Vagina (tissue), 2 donors: Measurements from ENCODE around the gene ARMH1. TPM values are rescaled to one million over a fixed set of nuclear protein-coding genes. Genes with fewer than 3 reads are reported as not detected.
"Not testable (repeated sequence)": the region's sequence is repeated elsewhere in the genome, so short reads cannot be mapped to it uniquely, and the experiment has no call there.

Experiments
- DNase-seq, 2 donors: peaks; one replicate each; pipeline ENCODE4 v3.0.0-alpha.2; 2017; ENCODE audit errors: extremely low spot score in 2 of 2
- H3K27ac ChIP-seq: fragments of 200-600 bp; sonication (generic); one replicate; pipeline ENCODE4 v1.5.1; 2019
- H3K27me3 ChIP-seq: fragments of 200-600 bp; sonication (generic); one replicate; pipeline ENCODE4 v1.5.1; 2019
- H3K36me3 ChIP-seq, 2 donors: fragments of 200-600 bp; sonication (generic); one replicate each; pipeline ENCODE4 v1.5.1; 2017 to 2019
- H3K4me1 ChIP-seq: fragments of 200-600 bp; sonication (generic); one replicate; pipeline ENCODE4 v1.5.1; 2019
- H3K4me3 ChIP-seq, 2 donors: fragments of 200-600 bp; sonication (generic); 1 replicate in 1 of 2; 2 replicates in 1 of 2; pipeline ENCODE4 v1.5.1; 2016 to 2019
- H3K9me3 ChIP-seq: fragments of 200-600 bp; sonication (generic); one replicate; pipeline ENCODE4 v1.5.1; 2019
- POLR2A ChIP-seq, 2 donors: fragments of 450-650 bp; IDR thresholded peaks; one replicate each; pipeline ENCODE4 v1.6.1; 2017; ENCODE audit warnings: antibody characterized with exemption in 2 of 2, mild to moderate bottlenecking in 2 of 2, moderate library complexity in 2 of 2
- POLR2AphosphoS5 ChIP-seq, 2 donors: sonication (generic); formaldehyde crosslinking; IDR thresholded peaks; one replicate each; pipeline ENCODE4 v1.9.0; 2017; ENCODE audit warnings: antibody characterized with exemption in 2 of 2, mild to moderate bottlenecking in 2 of 2, low read depth in 1 of 2; ENCODE audit not compliant: insufficient read depth in 1 of 2
- intact Hi-C: fragments of 100-400 bp; cut with DNase I; formaldehyde crosslinking; loops from one replicate; pipeline ENCODE4 v1.15.1; 2023
- total RNA-seq: library from RNA; depleted of rRNA; stranded (reverse); fragments of >200 nt; gene quantifications from one replicate; pipeline ENCODE4 v1.2.3, GENCODE V29; 2016
- TF ChIP-seq, protein P1 (sequence below), 3 experiments: fragments of 450-650 bp in 2 of 3; fragments of 200-600 bp in 1 of 3; sonication (generic) in 1 of 3; IDR thresholded peaks; one replicate each; pipeline ENCODE4 v1.5.1; 2017 to 2019; ENCODE audit warnings: antibody characterized with exemption in 3 of 3, mild to moderate bottlenecking in 2 of 3, moderate library complexity in 2 of 3

Gene ARMH1
- total RNA-seq, 1 donor from 2014 or later, result not detected

DNA sequence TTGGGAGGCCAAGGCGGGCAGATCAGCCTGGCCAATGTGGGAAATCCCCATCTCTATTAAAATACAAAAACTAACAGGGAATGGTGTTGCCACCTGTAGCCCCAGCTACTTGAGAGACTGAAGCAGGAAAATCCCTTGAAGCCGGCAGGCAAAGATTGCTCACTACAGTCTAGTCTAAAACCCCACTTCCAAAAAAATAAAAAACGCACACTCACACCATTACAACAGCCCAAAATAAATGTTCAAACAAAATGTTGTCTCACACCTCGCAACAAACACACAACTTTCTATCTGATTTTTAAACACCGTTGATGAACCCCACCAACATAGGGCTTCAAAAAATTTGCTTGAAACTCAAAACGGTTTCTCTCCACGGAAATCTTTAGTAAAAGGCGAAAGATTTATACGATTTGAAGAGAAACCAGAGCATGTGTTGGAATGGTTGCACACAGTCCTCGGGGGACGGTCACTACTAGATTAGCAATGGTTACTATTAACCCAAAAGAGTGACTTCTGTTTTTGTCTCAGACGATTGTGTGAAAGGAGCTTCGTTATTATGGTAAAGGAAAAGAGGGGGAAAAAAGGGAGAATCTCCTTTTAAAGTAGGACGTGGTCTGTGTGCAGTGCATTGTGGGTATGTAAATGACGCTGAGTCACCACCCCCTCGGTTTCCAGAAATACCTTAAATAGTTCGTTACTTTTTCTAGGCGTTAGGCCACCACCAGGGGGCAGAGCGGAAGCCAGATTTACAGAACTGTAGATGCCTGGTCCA lies 56.4 kb downstream of the ARMH1 start, which contains the start of gene RNU5D-1:
TSS of gene RNU5D-1 (minus strand) at position 430 of the 772 bp plus-strand sequence.
- intact Hi-C loops, result no loop called here

DNA sequence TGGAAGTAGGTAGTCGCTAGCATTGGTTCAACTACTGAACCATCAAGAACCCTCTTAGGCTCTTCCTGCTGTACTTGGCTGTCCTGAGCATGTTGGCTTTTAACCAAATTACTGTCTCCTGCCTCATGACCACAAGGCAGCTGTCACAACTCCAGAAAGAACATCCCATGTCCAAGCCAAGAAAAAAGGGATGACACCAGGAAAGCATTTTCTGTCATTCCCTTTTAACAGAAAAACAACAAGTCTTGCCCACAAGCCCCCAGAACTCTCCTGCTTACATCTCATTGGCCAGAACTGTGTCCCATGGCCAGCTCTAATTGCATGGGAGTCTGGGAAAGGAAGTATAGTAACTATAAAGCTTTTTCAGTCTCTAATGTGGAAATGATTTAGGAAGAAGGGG lies 58.9 kb downstream of the ARMH1 start:
- intact Hi-C loops, result no loop called here
- H3K27me3 ChIP-seq, result no peaks in the 10 kb centered on the region
- H3K27ac ChIP-seq, result no peak overlapping the region
- no peaks in the 10 kb centered on the region for H3K36me3 ChIP-seq
- no peak overlapping the region for H3K4me3 ChIP-seq
- H3K9me3 ChIP-seq, result no peaks in the 10 kb centered on the region
- TF ChIP-seq POLR2A (IDR thresholded peaks at IDR 0.05) (no peak), POLR2AphosphoS5 (IDR thresholded peaks at IDR 0.05; ENCODE audit: insufficient read depth in 1 of 2, low read depth in 1 of 2) (no peak)
- TF ChIP-seq, protein P1, sequence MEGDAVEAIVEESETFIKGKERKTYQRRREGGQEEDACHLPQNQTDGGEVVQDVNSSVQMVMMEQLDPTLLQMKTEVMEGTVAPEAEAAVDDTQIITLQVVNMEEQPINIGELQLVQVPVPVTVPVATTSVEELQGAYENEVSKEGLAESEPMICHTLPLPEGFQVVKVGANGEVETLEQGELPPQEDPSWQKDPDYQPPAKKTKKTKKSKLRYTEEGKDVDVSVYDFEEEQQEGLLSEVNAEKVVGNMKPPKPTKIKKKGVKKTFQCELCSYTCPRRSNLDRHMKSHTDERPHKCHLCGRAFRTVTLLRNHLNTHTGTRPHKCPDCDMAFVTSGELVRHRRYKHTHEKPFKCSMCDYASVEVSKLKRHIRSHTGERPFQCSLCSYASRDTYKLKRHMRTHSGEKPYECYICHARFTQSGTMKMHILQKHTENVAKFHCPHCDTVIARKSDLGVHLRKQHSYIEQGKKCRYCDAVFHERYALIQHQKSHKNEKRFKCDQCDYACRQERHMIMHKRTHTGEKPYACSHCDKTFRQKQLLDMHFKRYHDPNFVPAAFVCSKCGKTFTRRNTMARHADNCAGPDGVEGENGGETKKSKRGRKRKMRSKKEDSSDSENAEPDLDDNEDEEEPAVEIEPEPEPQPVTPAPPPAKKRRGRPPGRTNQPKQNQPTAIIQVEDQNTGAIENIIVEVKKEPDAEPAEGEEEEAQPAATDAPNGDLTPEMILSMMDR (IDR thresholded peaks at IDR 0.05), result no peak
- DNase-seq, result no peak
- H3K4me1 ChIP-seq, result peaks cover 16% of the 10 kb centered on the region

More for the DNA sequence above, 56.4 kb downstream of the ARMH1 start, which contains the start of gene RNU5D-1:
- Histone ChIP-seq H3K4me3 (peak within 1 kb of the TSS; percentile 29 to 32), H3K27ac (peak within 1 kb of the TSS; percentile 95), H3K36me3 (no peaks in the 10 kb centered on the region), H3K9me3 (no peaks in the 10 kb centered on the region), H3K4me1 (peaks cover 16% of the 10 kb centered on the region), H3K27me3 (no peaks in the 10 kb centered on the region)
- TF ChIP-seq, protein P1 (IDR thresholded peaks at IDR 0.05), result peak; percentile 59 to 92 (median 88)
- peak; percentile 19 to 77 for TF ChIP-seq POLR2A (IDR thresholded peaks at IDR 0.05)
- peak; percentile 49 to 98 for TF ChIP-seq POLR2AphosphoS5 (IDR thresholded peaks at IDR 0.05; ENCODE audit: insufficient read depth in 1 of 2, low read depth in 1 of 2)
- peak in 1 of 2 donors; percentile 91 for DNase-seq

DNA sequence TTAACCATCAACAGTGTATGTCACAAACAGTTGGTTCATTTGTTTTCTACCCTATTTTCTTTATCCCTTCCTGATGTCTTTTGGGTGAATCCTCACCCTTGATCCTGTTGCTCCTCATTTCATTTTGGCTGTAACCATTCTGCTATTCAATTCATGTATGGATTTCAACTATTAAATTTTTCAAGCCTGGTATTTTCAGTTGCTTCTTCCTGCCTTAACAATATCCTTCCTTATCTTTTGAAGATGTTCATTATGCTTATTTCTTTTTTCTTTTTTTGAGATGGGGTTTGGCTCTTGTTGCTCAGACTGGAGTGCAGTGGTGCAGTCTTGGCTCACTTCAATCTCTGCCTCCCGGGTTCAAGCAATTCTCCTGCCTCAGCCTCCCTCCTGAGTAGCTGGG lies 59.3 kb downstream of the ARMH1 start:
- no peak overlapping the region for H3K27ac ChIP-seq
- no peaks in the 10 kb centered on the region for H3K9me3 ChIP-seq
- DNase-seq, result no peak
- H3K4me1 ChIP-seq, result peaks cover 16% of the 10 kb centered on the region
- intact Hi-C loops, result no loop called here
- TF ChIP-seq, protein P1 (IDR thresholded peaks at IDR 0.05), result no peak
- no peak for TF ChIP-seq POLR2A (IDR thresholded peaks at IDR 0.05)
- TF ChIP-seq POLR2AphosphoS5 (IDR thresholded peaks at IDR 0.05; ENCODE audit: insufficient read depth in 1 of 2, low read depth in 1 of 2), result no peak
- H3K36me3 ChIP-seq, result no peaks in the 10 kb centered on the region
- no peak overlapping the region for H3K4me3 ChIP-seq
- H3K27me3 ChIP-seq, result no peaks in the 10 kb centered on the region

DNA sequence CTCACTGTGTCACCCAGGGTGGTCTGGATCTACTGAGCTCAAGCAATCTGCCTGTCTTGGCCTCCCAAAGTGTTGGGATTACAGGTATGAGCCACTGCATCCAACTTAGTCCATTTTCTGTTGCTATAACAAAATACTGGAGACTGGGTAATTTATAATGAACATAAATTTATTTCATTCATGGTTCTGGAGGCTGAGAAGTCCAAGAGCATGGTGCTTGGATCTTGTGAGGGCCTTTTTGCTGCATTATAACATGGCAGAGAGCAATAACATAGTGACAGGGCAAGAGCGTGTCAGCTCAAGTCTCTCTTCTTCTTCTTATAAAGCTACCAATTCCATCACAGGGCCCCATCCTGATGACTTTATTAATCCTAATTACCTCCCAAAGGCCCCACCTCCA lies 61.5 kb downstream of the ARMH1 start:
- DNase-seq, result no peak
- no peaks in the 10 kb centered on the region for H3K9me3 ChIP-seq
- intact Hi-C loops, result loop anchor here (5.0 kb wide), 1 partner anchor 41 kb away; the partner anchor contains the start of gene RPS8
- no peaks in the 10 kb centered on the region for H3K36me3 ChIP-seq
- H3K4me3 ChIP-seq, result no peak overlapping the region
- H3K27ac ChIP-seq, result no peak overlapping the region
- H3K27me3 ChIP-seq, result no peaks in the 10 kb centered on the region
- TF ChIP-seq POLR2AphosphoS5 (IDR thresholded peaks at IDR 0.05; ENCODE audit: insufficient read depth in 1 of 2, low read depth in 1 of 2) (no peak), POLR2A (IDR thresholded peaks at IDR 0.05) (no peak)
- TF ChIP-seq, protein P1 (IDR thresholded peaks at IDR 0.05), result no peak
- H3K4me1 ChIP-seq, result peaks cover 9% of the 10 kb centered on the region

DNA sequence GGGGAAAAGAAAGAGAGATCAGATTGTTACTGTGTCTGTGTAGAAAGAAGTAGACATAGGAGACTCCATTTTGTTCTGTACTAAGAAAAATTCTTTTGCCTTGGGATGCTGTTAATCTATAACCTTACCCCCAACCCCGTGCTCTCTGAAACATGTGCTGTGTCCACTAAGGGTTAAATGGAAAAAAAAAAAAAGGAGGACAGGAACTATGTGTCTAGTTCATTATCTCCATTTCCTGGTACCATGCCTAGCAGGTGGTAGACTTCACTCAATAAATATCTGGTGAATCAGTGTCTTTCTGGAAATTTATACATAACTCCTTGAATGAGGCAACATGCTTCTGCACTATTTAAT lies 64.4 kb downstream of the ARMH1 start:
- not testable (repeated sequence) for H3K4me1 ChIP-seq, DNase-seq, H3K36me3 ChIP-seq, H3K27me3 ChIP-seq, H3K9me3 ChIP-seq
- Histone ChIP-seq H3K4me3 (peak overlapping the region; percentile 53 to 66), H3K27ac (peak overlapping the region; percentile 85)
- intact Hi-C loops, result loop anchor here (5.0 kb wide), 1 partner anchor 38 kb away; the partner anchor contains the start of gene RPS8
